GM19239 (cell line): ENCODE measurements around the gene NUDT3.
A peak's percentile ranks its signal among the peaks of the same experiment; 100 is the strongest.
"Not testable (repeated sequence)": the region's sequence is repeated elsewhere in the genome, so short reads cannot be mapped to it uniquely, and the experiment has no call there.

Experiments
- DNase-seq: peaks from one replicate; pipeline ENCODE4 v3.0.0; 2011; ENCODE audit warnings: low spot score; ENCODE audit not compliant: insufficient read length
- FAIRE-seq: peaks from 2 replicates; lab custom pipeline; 2011; peaks lifted over from hg19 to GRCh38; lab: Jason Lieb, UNC

The NUDT3 gene

GRCh38 chr6:34392497-34393190 is at the start of gene NUDT3:
Gene NUDT3 (minus strand): TSS chr6:34392669. CDS start chr6:34392362, 307 bp downstream.
- FAIRE-seq, result peak; percentile 94
- DNase-seq, result peak; percentile 91

- FAIRE-seq (no peak), DNase-seq (no peak)
Measured at GRCh38 chr6:34441526-34441925, 49.1 kb upstream of the NUDT3 start.

GRCh38 chr6:34439442-34439841 is 47.0 kb upstream of the NUDT3 start:
- no peak for DNase-seq
- no peak for FAIRE-seq

GRCh38 chr6:34438705-34439104 is 46.2 kb upstream of the NUDT3 start:
- DNase-seq (no peak), FAIRE-seq (no peak)

GRCh38 chr6:34437644-34437970 is 45.1 kb upstream of the NUDT3 start:
- no peak for DNase-seq
- FAIRE-seq, result no peak

- FAIRE-seq (no peak), DNase-seq (no peak)
Measured at GRCh38 chr6:34436803-34437643, 44.6 kb upstream of the NUDT3 start.

GRCh38 chr6:34435916-34436315 is 43.4 kb upstream of the NUDT3 start:
- no peak for FAIRE-seq
- no peak for DNase-seq

GRCh38 chr6:34425498-34426410 is 33.3 kb upstream of the NUDT3 start, which contains the start of gene RPS10:
Gene RPS10 (minus strand): TSS chr6:34426069. CDS start chr6:34425221, 848 bp downstream.
- FAIRE-seq (peak; percentile 91), DNase-seq (peak; percentile 94)

- no peak for FAIRE-seq
- DNase-seq, result no peak
Measured at GRCh38 chr6:34425132-34425497, 32.6 kb upstream of the NUDT3 start.

- FAIRE-seq, result no peak
- DNase-seq, result no peak
Measured at GRCh38 chr6:34424200-34425131, 32.0 kb upstream of the NUDT3 start.

GRCh38 chr6:34423254-34423653 is 30.8 kb upstream of the NUDT3 start:
- DNase-seq (no peak), FAIRE-seq (no peak)

- DNase-seq (no peak), FAIRE-seq (no peak)
Measured at GRCh38 chr6:34418367-34418766, 25.9 kb upstream of the NUDT3 start.

- DNase-seq (no peak), FAIRE-seq (no peak)
Measured at GRCh38 chr6:34416877-34417371, 24.5 kb upstream of the NUDT3 start.

- FAIRE-seq, result peak; percentile 28
- no peak for DNase-seq
Measured at GRCh38 chr6:34414999-34415858, 22.8 kb upstream of the NUDT3 start.

GRCh38 chr6:34412643-34413214 is 20.3 kb upstream of the NUDT3 start:
- DNase-seq (no peak), FAIRE-seq (no peak)

GRCh38 chr6:34412016-34412415 is 19.5 kb upstream of the NUDT3 start:
- no peak for FAIRE-seq
- DNase-seq, result no peak

GRCh38 chr6:34407915-34408314 is 15.4 kb upstream of the NUDT3 start:
- FAIRE-seq, result not testable (repeated sequence)

GRCh38 chr6:34396518-34396917 is 4.0 kb upstream of the NUDT3 start:
- DNase-seq, result no peak
- no peak for FAIRE-seq

More at GRCh38 chr6:34407915-34408314, 15.4 kb upstream of the NUDT3 start:
- not testable (repeated sequence) for DNase-seq
